ENCODE data around the gene MLLT10.
"Not testable (repeated sequence)": the region's sequence is repeated elsewhere in the genome, so short reads cannot be mapped to it uniquely, and the experiment has no call there.

Gene MLLT10

GRCh38 chr10:21532694-21533466 is 1.2 kb upstream of the MLLT10 start:
- Histone ChIP-seq H3K9me3 (ENCODE audit: low read depth, low read length) (no peaks in the 10 kb centered on the region), H3K36me3 (ENCODE audit: insufficient read depth, low read length) (no peaks in the 10 kb centered on the region), H3K4me3 (peak overlapping the region; percentile 83), H3K27ac (peak overlapping the region; percentile 96), H3K9ac (ENCODE audit: insufficient read length) (peak overlapping the region; percentile 87)
- DNase-seq (ENCODE audit: low read depth, low spot score): no peak
- TF ChIP-seq FOXP2 (optimal IDR thresholded peaks at IDR 0.05; ENCODE audit: control extremely low read depth, extremely low read length, insufficient read depth): no peak
- TF ChIP-seq EZH2 (IDR thresholded peaks at IDR 0.05): no peak
- TF ChIP-seq POLR2AphosphoS5 (IDR thresholded peaks at IDR 0.05; ENCODE audit: borderline replicate concordance, low read depth, low read length): no peak

- Histone ChIP-seq H3K36me3 (ENCODE audit: insufficient read depth, low read length) (peaks cover 9% of the 10 kb centered on the region), H3K9me3 (ENCODE audit: low read depth, low read length) (no peaks in the 10 kb centered on the region), H3K4me3 (peak overlapping the region; percentile 71), H3K27ac (peak overlapping the region; percentile 96; the same call in 1 of the 2 replicates), H3K9ac (ENCODE audit: insufficient read length) (no peak overlapping the region)
- no peak for TF ChIP-seq EZH2 (IDR thresholded peaks at IDR 0.05)
- no peak for TF ChIP-seq FOXP2 (optimal IDR thresholded peaks at IDR 0.05; ENCODE audit: control extremely low read depth, extremely low read length, insufficient read depth)
- no peak for TF ChIP-seq POLR2AphosphoS5 (IDR thresholded peaks at IDR 0.05; ENCODE audit: borderline replicate concordance, low read depth, low read length)
- no peak for DNase-seq (ENCODE audit: low read depth, low spot score)
Observed at GRCh38 chr10:21534280-21534586, 201 bp downstream of the MLLT10 start.

- DNase-seq (ENCODE audit: low read depth, low spot score): no peak
- H3K27ac ChIP-seq: peak overlapping the region; percentile 96; the same call in 1 of the 2 replicates
- H3K4me3 ChIP-seq: peak overlapping the region; percentile 73
Observed at GRCh38 chr10:21534604-21535493, 817 bp downstream of the MLLT10 start.

GRCh38 chr10:21535494-21535965 is 1.5 kb downstream of the MLLT10 start:
- no peak for TF ChIP-seq FOXP2 (optimal IDR thresholded peaks at IDR 0.05; ENCODE audit: control extremely low read depth, extremely low read length, insufficient read depth)
- TF ChIP-seq POLR2AphosphoS5 (IDR thresholded peaks at IDR 0.05; ENCODE audit: borderline replicate concordance, low read depth, low read length): no peak
- no peak for TF ChIP-seq EZH2 (IDR thresholded peaks at IDR 0.05)
- no peak for DNase-seq (ENCODE audit: low read depth, low spot score)
- H3K4me3 ChIP-seq: peak overlapping the region; percentile 73

More at GRCh38 chr10:21534604-21535493, 817 bp downstream of the MLLT10 start:
- TF ChIP-seq POLR2AphosphoS5 (IDR thresholded peaks at IDR 0.05; ENCODE audit: borderline replicate concordance, low read depth, low read length) (no peak), EZH2 (IDR thresholded peaks at IDR 0.05) (no peak), FOXP2 (optimal IDR thresholded peaks at IDR 0.05; ENCODE audit: control extremely low read depth, extremely low read length, insufficient read depth) (no peak)
- H3K9ac ChIP-seq (ENCODE audit: insufficient read length): peak overlapping the region; percentile 57
- no peaks in the 10 kb centered on the region for H3K9me3 ChIP-seq (ENCODE audit: low read depth, low read length)
- H3K36me3 ChIP-seq (ENCODE audit: insufficient read depth, low read length): peaks cover 10% of the 10 kb centered on the region

GRCh38 chr10:21535976-21536375 is 1.9 kb downstream of the MLLT10 start:
- H3K9me3 ChIP-seq (ENCODE audit: low read depth, low read length); H3K9ac ChIP-seq (ENCODE audit: insufficient read length); H3K27ac ChIP-seq; H3K4me3 ChIP-seq; DNase-seq (ENCODE audit: low read depth, low spot score): not testable (repeated sequence)
- H3K36me3 ChIP-seq (ENCODE audit: insufficient read depth, low read length): peaks cover 13% of the 10 kb centered on the region

More at GRCh38 chr10:21535494-21535965, 1.5 kb downstream of the MLLT10 start:
- Histone ChIP-seq H3K36me3 (ENCODE audit: insufficient read depth, low read length) (peaks cover 13% of the 10 kb centered on the region), H3K9me3 (ENCODE audit: low read depth, low read length) (no peaks in the 10 kb centered on the region), H3K27ac (peak overlapping the region; percentile 46; the same call in 1 of the 2 replicates), H3K9ac (ENCODE audit: insufficient read length) (no peak overlapping the region)

- Histone ChIP-seq H3K27ac (no peak overlapping the region), H3K4me3 (no peak overlapping the region), H3K9me3 (ENCODE audit: low read depth, low read length) (no peaks in the 10 kb centered on the region), H3K9ac (ENCODE audit: insufficient read length) (no peak overlapping the region), H3K36me3 (ENCODE audit: insufficient read depth, low read length) (peaks cover 18% of the 10 kb centered on the region)
- TF ChIP-seq EZH2 (IDR thresholded peaks at IDR 0.05) (no peak), FOXP2 (optimal IDR thresholded peaks at IDR 0.05; ENCODE audit: control extremely low read depth, extremely low read length, insufficient read depth) (no peak), POLR2AphosphoS5 (IDR thresholded peaks at IDR 0.05; ENCODE audit: borderline replicate concordance, low read depth, low read length) (no peak)
- no peak for DNase-seq (ENCODE audit: low read depth, low spot score)
Observed at GRCh38 chr10:21536874-21537273, 2.8 kb downstream of the MLLT10 start.

GRCh38 chr10:21540701-21541100 is 6.7 kb downstream of the MLLT10 start:
- not testable (repeated sequence) for H3K9me3 ChIP-seq (ENCODE audit: low read depth, low read length); H3K9ac ChIP-seq (ENCODE audit: insufficient read length); DNase-seq (ENCODE audit: low read depth, low spot score); H3K27ac ChIP-seq; H3K4me3 ChIP-seq
- peaks cover 42% of the 10 kb centered on the region for H3K36me3 ChIP-seq (ENCODE audit: insufficient read depth, low read length)

- no peak for DNase-seq (ENCODE audit: low read depth, low spot score)
- Histone ChIP-seq H3K27ac (no peak overlapping the region), H3K36me3 (ENCODE audit: insufficient read depth, low read length) (peaks cover 36% of the 10 kb centered on the region), H3K9ac (ENCODE audit: insufficient read length) (no peak overlapping the region), H3K9me3 (ENCODE audit: low read depth, low read length) (no peaks in the 10 kb centered on the region), H3K4me3 (no peak overlapping the region)
- TF ChIP-seq FOXP2 (optimal IDR thresholded peaks at IDR 0.05; ENCODE audit: control extremely low read depth, extremely low read length, insufficient read depth) (no peak), EZH2 (IDR thresholded peaks at IDR 0.05) (no peak), POLR2AphosphoS5 (IDR thresholded peaks at IDR 0.05; ENCODE audit: borderline replicate concordance, low read depth, low read length) (no peak)
Observed at GRCh38 chr10:21547246-21547645, 13.2 kb downstream of the MLLT10 start.
